Central memory CD8-positive, alpha-beta T cell (primary cell): ENCODE data around the gene GHSR.

ENCODE experiments used
- ATAC-seq: fragments of 150-1000 bp; cut with Tn5 transposase; replicated peaks from 2 replicates; pipeline ENCODE4 v1.10.0; 2022; ENCODE audit warnings: mild to moderate bottlenecking, moderate FRiP score, moderate number of reproducible peaks; ENCODE audit not compliant: poor library complexity, severe bottlenecking; ENCODE audit errors: extremely low read depth
- DNase-seq, 2 donors: peaks; one replicate each; pipeline ENCODE4 v3.0.0; 2021; ENCODE audit warnings: low spot score in 2 of 2
- H3K27ac Mint-ChIP-seq: one replicate; pipeline ENCODE4 v1.8.0; 2022; ENCODE audit warnings: low read depth, mild to moderate bottlenecking, moderate library complexity, mixed read lengths
- H3K27me3 Mint-ChIP-seq: one replicate; pipeline ENCODE4 v1.8.0; 2022; ENCODE audit warnings: mixed read lengths
- H3K36me3 Mint-ChIP-seq: one replicate; pipeline ENCODE4 v1.8.0; 2022; ENCODE audit warnings: mild to moderate bottlenecking, moderate library complexity, mixed read lengths; ENCODE audit not compliant: insufficient read depth
- H3K4me1 Mint-ChIP-seq: one replicate; pipeline ENCODE4 v1.8.0; 2022; ENCODE audit warnings: mixed read lengths
- H3K4me3 Mint-ChIP-seq: one replicate; pipeline ENCODE4 v1.8.0; 2022; ENCODE audit warnings: mild to moderate bottlenecking, moderate library complexity, mixed read lengths
- H3K9me3 Mint-ChIP-seq: one replicate; pipeline ENCODE4 v1.8.0; 2022; ENCODE audit warnings: mixed read lengths

The GHSR gene

GRCh38 chr3:172456404-172456803 lies 8.1 kb upstream of the GHSR start:
- no peak for DNase-seq
- Mint-ChIP-seq H3K4me1 (no peaks in the 10 kb centered on the region), H3K9me3 (no peaks in the 10 kb centered on the region), H3K4me3 (no peak overlapping the region), H3K27me3 (peaks cover 8% of the 10 kb centered on the region), H3K27ac (no peak overlapping the region), H3K36me3 (peaks cover 2% of the 10 kb centered on the region)
- no peak for ATAC-seq

DNA sequence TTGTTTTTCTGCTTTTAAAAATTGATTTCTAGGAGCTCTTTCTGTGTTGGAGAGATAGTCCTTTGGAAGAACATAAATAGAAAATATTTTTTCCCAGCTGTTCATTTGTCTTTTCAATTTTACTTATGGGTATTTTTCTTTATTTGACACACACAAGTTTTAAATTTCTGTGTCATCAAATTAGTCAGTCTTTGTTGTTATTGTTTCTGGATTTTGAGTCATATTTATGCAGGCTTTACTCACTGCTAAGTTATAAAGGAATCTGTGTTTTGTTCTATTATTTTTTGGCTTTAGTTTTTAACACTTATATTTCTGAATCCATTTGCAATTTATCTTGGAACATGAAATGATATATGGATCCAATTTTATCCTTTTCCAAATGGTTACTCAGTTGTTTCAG lies 5.9 kb upstream of the GHSR start:
- DNase-seq (no peak), ATAC-seq (no peak)
- Mint-ChIP-seq H3K9me3 (no peaks in the 10 kb centered on the region), H3K4me3 (no peak overlapping the region), H3K27me3 (peaks cover 30% of the 10 kb centered on the region), H3K4me1 (peaks cover 10% of the 10 kb centered on the region), H3K27ac (no peak overlapping the region), H3K36me3 (peaks cover 2% of the 10 kb centered on the region)

- no peak overlapping the region for H3K27ac Mint-ChIP-seq
- ATAC-seq (no peak), DNase-seq (no peak)
- H3K9me3 Mint-ChIP-seq: no peaks in the 10 kb centered on the region
- peaks cover 74% of the 10 kb centered on the region for H3K27me3 Mint-ChIP-seq
- H3K4me3 Mint-ChIP-seq: no peak overlapping the region
- peaks cover 2% of the 10 kb centered on the region for H3K36me3 Mint-ChIP-seq
- H3K4me1 Mint-ChIP-seq: peaks cover 34% of the 10 kb centered on the region
Observed at GRCh38 chr3:172449466-172450149, 1.4 kb upstream of the GHSR start.

DNA sequence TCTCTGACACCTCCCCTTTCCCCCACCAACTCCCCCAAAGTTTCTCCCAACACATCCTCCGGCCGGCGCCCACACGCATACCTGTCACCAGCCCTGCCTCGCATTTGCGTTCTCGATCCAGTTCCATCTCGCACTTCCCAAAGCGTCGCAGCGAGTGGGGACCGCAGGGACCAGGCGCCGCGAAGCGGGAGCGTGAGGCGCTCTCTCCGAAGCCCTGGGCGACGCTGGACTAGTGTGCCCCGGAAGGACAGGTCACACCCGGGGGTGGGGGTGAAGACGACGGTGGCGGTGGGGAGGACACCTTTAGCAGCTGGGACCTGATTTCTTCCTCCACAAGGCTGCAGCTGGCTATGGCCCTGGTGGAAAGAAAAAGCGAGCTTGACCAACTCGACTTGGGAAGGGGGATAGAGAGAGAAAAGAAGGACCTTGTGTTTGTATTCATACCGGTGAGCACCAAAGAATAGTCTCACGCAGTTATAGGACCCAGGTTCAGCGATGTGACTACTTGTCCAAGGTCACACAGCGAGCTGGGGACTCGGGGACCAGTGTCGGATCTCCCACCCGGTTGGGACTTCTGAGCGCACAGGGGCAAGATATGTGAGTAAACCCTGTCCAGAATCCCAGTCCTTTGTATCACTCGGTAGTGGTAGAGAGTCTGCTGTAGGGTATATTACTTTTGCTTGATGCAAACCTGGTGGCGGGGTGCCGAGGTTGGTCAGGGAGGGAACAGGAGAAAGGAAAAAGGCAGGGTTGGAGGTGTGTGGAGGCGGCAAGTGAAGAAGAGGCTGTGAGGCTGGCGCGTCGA lies 607 bp upstream of the GHSR start:
- Mint-ChIP-seq H3K36me3 (peaks cover 2% of the 10 kb centered on the region), H3K9me3 (no peaks in the 10 kb centered on the region), H3K4me1 (peaks cover 34% of the 10 kb centered on the region), H3K27me3 (peaks cover 77% of the 10 kb centered on the region), H3K27ac (no peak overlapping the region), H3K4me3 (peak overlapping the region; percentile 69)
- ATAC-seq (no peak), DNase-seq (no peak)

DNA sequence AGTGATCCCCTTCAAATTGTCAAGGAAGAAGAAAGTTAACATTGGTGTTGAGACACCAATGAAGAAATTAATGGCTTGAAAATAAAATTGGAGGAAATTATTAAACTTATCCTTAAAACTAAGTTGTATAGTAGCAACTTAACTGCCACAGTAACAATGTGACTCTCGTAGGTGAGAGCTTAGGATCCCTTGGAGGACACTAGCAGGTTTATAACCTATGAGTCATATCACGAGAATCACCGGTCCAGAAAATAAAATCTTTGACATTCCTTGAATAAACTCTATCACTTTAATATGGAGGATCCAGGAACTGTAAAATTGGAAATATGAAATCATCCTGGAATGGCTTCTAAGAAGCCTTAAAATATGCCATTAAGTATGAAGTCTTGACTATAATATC lies 2.1 kb downstream of the GHSR start:
- no peak for ATAC-seq
- no peak overlapping the region for H3K27ac Mint-ChIP-seq
- H3K27me3 Mint-ChIP-seq: peaks cover 87% of the 10 kb centered on the region
- H3K4me3 Mint-ChIP-seq: no peak overlapping the region
- no peak for DNase-seq
- H3K36me3 Mint-ChIP-seq: peaks cover 2% of the 10 kb centered on the region
- H3K4me1 Mint-ChIP-seq: peaks cover 34% of the 10 kb centered on the region
- no peaks in the 10 kb centered on the region for H3K9me3 Mint-ChIP-seq

DNA sequence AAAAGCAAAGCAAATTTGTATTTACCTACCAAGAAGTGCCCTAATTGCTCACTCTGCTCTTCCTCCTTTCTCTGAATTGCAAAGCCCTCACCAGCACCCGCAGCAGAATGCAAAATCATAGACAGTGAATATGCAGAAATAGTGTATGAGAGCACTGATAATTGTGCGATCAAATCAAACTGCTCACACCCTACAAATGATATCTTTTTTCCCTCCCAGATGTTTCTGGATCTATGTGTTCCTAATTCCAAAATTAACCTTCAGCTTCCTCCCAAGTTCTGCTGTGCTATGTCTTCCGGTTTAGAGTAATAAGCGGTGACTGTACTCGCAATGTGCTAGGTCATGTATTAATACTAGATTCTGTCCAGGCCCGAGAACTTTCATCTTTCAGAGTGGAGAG lies 3.4 kb downstream of the GHSR start:
- Mint-ChIP-seq H3K4me3 (no peak overlapping the region), H3K4me1 (peaks cover 28% of the 10 kb centered on the region), H3K36me3 (peaks cover 2% of the 10 kb centered on the region), H3K9me3 (no peaks in the 10 kb centered on the region), H3K27me3 (peaks cover 87% of the 10 kb centered on the region), H3K27ac (no peak overlapping the region)
- DNase-seq (no peak), ATAC-seq (no peak)

DNA sequence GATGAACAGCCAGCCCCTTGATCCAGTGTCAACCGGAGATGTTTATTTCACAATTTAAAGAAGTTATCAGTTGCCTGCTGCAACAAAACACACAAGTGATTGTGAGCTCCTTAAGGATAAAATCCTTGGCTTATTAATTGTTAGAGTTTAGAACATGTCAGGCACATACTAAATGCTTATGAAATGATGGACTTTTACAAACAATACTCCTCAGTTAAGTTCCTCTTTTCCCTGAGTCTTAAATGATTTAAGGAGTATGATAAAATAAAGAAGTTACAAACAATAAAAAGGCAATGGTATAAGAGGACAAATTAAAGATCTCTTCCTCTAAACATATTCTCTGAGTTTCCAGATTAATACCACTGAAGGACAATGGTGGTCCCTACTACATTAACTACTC lies 5.7 kb downstream of the GHSR start:
- ATAC-seq (no peak), DNase-seq (no peak)
- H3K27ac Mint-ChIP-seq: no peak overlapping the region
- peaks cover 87% of the 10 kb centered on the region for H3K27me3 Mint-ChIP-seq
- H3K4me3 Mint-ChIP-seq: no peak overlapping the region
- H3K4me1 Mint-ChIP-seq: peaks cover 8% of the 10 kb centered on the region
- H3K36me3 Mint-ChIP-seq: peaks cover 2% of the 10 kb centered on the region
- no peaks in the 10 kb centered on the region for H3K9me3 Mint-ChIP-seq

GRCh38 chr3:172441581-172441980 lies 6.7 kb downstream of the GHSR start:
- ATAC-seq (no peak), DNase-seq (no peak)
- Mint-ChIP-seq H3K27ac (no peak overlapping the region), H3K27me3 (peaks cover 80% of the 10 kb centered on the region), H3K4me3 (no peak overlapping the region), H3K36me3 (no peaks in the 10 kb centered on the region), H3K4me1 (no peaks in the 10 kb centered on the region), H3K9me3 (no peaks in the 10 kb centered on the region)

DNA sequence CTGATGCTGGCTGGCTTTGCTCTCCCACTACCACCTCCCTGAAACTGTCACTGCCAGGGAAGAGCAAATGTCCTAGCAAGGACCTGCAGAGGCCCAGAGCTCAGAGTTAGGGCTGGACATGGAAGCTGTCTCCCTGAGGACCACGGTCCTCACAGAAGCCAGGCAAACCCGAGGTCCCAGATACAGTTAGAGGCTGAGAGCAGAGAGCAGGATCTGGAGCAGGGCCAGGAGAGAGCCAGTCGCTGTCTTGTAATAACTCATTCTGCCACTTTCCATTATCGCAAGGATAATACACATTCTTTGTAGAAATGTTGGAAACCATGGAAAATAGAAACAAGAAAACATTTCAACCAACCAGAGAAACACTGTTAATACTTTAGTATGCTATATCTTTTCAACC lies 10.1 kb downstream of the GHSR start:
- DNase-seq (no peak), ATAC-seq (no peak)
- Mint-ChIP-seq H3K4me1 (no peaks in the 10 kb centered on the region), H3K27me3 (peaks cover 59% of the 10 kb centered on the region), H3K27ac (no peak overlapping the region), H3K4me3 (no peak overlapping the region), H3K9me3 (peaks cover 8% of the 10 kb centered on the region), H3K36me3 (no peaks in the 10 kb centered on the region)

- Mint-ChIP-seq H3K4me1 (no peaks in the 10 kb centered on the region), H3K4me3 (no peak overlapping the region), H3K27me3 (peaks cover 54% of the 10 kb centered on the region), H3K36me3 (no peaks in the 10 kb centered on the region), H3K9me3 (peaks cover 9% of the 10 kb centered on the region), H3K27ac (no peak overlapping the region)
- ATAC-seq: no peak
- DNase-seq: no peak
Observed at GRCh38 chr3:172437713-172438112, 10.5 kb downstream of the GHSR start.

DNA sequence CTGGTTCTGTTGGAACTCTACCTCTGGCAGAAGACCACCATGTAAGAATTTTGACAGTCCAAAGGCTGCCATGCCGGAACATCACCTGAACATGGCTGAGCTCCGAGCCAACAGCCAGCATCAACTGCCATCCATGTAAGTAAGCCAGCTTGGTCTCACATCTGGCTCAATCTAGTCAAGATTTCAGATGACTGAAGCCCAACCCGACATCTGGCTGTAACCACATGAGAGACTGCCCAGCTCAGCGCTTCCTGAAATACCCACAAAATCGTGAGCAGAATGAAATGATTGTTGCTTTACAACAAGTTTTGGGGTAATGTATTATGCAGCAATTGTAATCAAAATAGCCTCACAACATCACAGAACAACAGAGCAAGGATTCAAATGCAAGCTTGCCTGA lies 32.9 kb downstream of the GHSR start:
- no peak overlapping the region for H3K4me3 Mint-ChIP-seq
- peaks cover 8% of the 10 kb centered on the region for H3K9me3 Mint-ChIP-seq
- DNase-seq (no peak), ATAC-seq (no peak)
- H3K27ac Mint-ChIP-seq: no peak overlapping the region
- no peaks in the 10 kb centered on the region for H3K36me3 Mint-ChIP-seq
- no peaks in the 10 kb centered on the region for H3K4me1 Mint-ChIP-seq
- H3K27me3 Mint-ChIP-seq: peaks cover 54% of the 10 kb centered on the region

DNA sequence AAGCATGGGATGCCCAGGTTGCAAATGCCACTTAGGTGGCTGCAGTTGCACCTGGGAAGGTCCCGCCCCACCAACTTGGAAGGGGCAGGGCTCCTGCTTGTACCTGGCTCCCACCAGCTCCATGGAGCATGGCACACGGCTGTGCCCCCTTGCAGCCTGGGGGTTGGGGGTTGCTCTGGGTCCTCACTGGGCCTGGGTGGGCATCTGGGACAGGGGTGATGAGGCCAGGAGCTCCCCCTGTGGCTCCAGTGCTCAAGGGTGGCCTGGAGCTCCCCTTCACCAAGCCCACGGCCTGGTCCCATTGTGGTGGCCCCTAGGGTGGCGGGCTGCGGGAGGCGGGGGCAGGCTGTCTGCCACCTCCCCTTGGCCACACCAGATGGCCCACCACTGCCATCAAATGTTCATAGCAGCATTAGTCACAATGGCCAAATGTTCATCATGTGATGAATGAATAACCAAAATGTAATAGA lies 36.7 kb downstream of the GHSR start:
- Mint-ChIP-seq H3K4me3 (no peak overlapping the region), H3K27ac (no peak overlapping the region), H3K27me3 (peaks cover 21% of the 10 kb centered on the region), H3K9me3 (peaks cover 8% of the 10 kb centered on the region), H3K4me1 (no peaks in the 10 kb centered on the region), H3K36me3 (no peaks in the 10 kb centered on the region)
- ATAC-seq: no peak
- no peak for DNase-seq
